Activated naive CD8-positive, alpha-beta T cell treated with anti-CD3 and anti-CD28 coated beads, Interleukin-2, amount 10 ng/mL, durations not matched to agents 7 days and 5 days (primary cell): ENCODE data around the gene SIX6. TPM values are rescaled to one million over a fixed set of nuclear protein-coding genes. Genes with fewer than 3 reads are reported as not detected.
A peak's percentile ranks its signal among the peaks of the same experiment; 100 is the strongest.

Experiments
- ATAC-seq: fragments of 150-1000 bp; cut with Tn5 transposase; one replicate; pipeline ENCODE4 v1.10.0; 2021; ENCODE audit warnings: low read depth, moderate library complexity
- POLR2A ChIA-PET: fragments of 350-600 bp; sonication (Branson Sonifier 250); formaldehyde crosslinking; loops from one replicate; lab custom pipeline; 2021; ENCODE audit warnings: antibody characterized with exemption; lab: Charles Lee
- DNase-seq: peaks from one replicate; pipeline ENCODE4 v3.0.0; 2021
- H3K27ac Mint-ChIP-seq: one replicate; pipeline ENCODE4 v1.8.0; 2022; ENCODE audit warnings: mild to moderate bottlenecking, mixed read lengths
- H3K27me3 Mint-ChIP-seq: one replicate; pipeline ENCODE4 v1.8.0; 2022; ENCODE audit warnings: mild to moderate bottlenecking, moderate library complexity, mixed read lengths
- H3K36me3 Mint-ChIP-seq: one replicate; pipeline ENCODE4 v1.8.0; 2021; ENCODE audit warnings: mild to moderate bottlenecking, mixed read lengths
- H3K4me1 Mint-ChIP-seq: one replicate; pipeline ENCODE4 v1.8.0; 2021; ENCODE audit warnings: mixed read lengths
- H3K4me3 Mint-ChIP-seq: one replicate; pipeline ENCODE4 v1.8.0; 2022; ENCODE audit warnings: mild to moderate bottlenecking, moderate library complexity, mixed read lengths
- H3K9me3 Mint-ChIP-seq: one replicate; pipeline ENCODE4 v1.8.0; 2021; ENCODE audit warnings: mixed read lengths
- total RNA-seq, 2 experiments: library from RNA; stranded (reverse); gene quantifications; one replicate each; pipeline ENCODE4 v1.2.3, GENCODE V29; 2021

SIX6 gene
- total RNA-seq, 2 experiments from 2014 or later: not detected

- no peak overlapping the region for H3K4me3 Mint-ChIP-seq
Observed at GRCh38 chr14:60506985-60507829, 1.7 kb upstream of the SIX6 start.

DNA sequence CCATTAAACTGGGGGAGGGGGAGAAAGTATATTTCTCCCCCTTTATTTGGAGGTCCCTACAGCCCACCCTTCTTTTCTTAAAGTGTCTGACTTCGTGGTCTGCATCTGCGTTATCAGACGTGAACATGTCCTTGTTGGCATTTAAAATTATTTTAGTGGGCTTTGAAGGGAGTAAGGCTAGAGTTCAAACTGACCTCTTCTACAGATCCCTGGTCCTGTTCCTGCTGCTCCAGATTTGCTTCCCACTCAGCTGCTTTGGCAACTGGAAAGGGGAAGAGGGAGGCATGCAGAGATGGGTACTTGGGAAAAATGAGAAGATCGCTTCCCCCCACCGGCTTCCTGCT lies 611 bp upstream of the SIX6 start:
- Mint-ChIP-seq H3K27ac (no peak overlapping the region), H3K4me1 (peaks cover 6% of the 10 kb centered on the region), H3K36me3 (no peaks in the 10 kb centered on the region), H3K27me3 (peaks cover 95% of the 10 kb centered on the region), H3K9me3 (peaks cover 3% of the 10 kb centered on the region), H3K4me3 (no peak overlapping the region)
- ATAC-seq: no peak
- no peak for DNase-seq
- POLR2A ChIA-PET: no interaction called here

More at GRCh38 chr14:60506985-60507829, 1.7 kb upstream of the SIX6 start:
- ATAC-seq (no peak), DNase-seq (no peak)
- peaks cover 3% of the 10 kb centered on the region for H3K9me3 Mint-ChIP-seq
- no peak overlapping the region for H3K27ac Mint-ChIP-seq
- H3K27me3 Mint-ChIP-seq: peaks cover 93% of the 10 kb centered on the region
- POLR2A ChIA-PET: interaction anchor here (0.5 kb wide), 1 partner anchor 51 kb away, joined by 3 read pairs; no protein-coding TSS in a partner anchor
- H3K36me3 Mint-ChIP-seq: no peaks in the 10 kb centered on the region
- peaks cover 6% of the 10 kb centered on the region for H3K4me1 Mint-ChIP-seq

DNA sequence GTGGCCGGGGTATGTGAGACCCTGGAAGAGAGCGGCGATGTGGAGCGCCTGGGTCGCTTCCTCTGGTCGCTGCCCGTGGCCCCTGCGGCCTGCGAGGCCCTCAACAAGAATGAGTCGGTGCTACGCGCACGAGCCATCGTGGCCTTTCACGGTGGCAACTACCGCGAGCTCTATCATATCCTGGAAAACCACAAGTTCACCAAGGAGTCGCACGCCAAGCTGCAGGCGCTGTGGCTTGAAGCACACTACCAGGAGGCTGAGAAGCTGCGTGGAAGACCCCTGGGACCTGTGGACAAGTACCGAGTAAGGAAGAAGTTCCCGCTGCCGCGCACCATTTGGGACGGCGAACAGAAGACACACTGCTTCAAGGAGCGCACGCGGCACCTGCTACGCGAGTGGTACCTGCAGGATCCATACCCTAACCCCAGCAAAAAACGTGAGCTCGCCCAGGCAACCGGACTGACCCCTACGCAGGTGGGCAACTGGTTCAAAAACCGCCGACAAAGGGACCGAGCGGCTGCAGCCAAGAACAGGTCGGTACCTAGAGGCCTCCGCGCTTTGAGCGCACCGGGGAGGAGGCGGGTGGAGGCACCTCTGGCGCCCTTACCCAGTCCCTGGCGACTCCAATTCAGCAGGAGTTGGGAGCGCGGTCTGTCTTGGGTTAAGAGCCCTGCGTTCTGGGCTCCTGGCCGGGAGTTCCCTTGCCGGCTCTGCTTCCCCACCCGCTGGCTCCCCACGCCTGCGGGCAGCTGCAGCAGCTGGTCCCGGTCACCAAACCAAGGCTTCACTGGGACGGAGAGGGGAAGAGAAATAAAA lies 700 bp downstream of the SIX6 start:
- peak overlapping the region; percentile 45 for H3K27ac Mint-ChIP-seq
- H3K4me3 Mint-ChIP-seq: peak overlapping the region; percentile 28
- DNase-seq: peak; percentile 45
- H3K36me3 Mint-ChIP-seq: no peaks in the 10 kb centered on the region
- peaks cover 95% of the 10 kb centered on the region for H3K27me3 Mint-ChIP-seq
- peaks cover 6% of the 10 kb centered on the region for H3K4me1 Mint-ChIP-seq
- ATAC-seq: no peak
- peaks cover 3% of the 10 kb centered on the region for H3K9me3 Mint-ChIP-seq
- POLR2A ChIA-PET: no interaction called here

DNA sequence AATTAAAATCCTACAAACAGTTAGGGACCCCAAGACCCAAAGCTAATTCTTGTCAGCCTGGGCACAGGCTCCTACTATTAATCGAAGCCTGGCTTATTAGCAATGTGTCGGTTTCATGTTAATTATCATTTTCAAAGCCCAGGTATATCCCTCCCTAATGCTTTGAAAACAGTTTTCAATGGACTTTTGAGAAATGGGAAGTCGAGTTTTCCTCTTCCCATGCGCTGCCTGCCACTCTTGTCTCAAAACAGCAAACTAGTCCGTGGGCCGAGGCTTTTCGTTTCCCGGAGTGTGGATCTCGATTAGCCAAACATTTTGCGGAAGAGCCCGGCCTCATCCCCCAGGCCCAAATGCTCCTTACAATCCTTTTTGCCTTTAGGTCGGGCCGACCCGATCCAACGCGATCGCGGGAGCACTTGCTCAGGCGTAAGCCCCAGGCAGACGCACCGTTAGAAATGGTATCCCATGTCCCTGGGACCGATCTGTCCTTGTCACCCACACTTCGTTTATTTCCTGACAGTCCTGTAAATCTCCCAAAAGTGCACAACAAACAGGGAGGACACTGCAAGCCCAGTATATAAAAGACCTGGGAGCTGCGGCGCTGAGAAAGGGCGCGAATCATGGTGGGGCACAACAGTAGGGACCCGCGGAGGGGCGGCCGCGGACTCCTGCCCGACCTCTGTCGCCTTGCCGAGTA lies 1.5 kb downstream of the SIX6 start:
- POLR2A ChIA-PET: no interaction called here
- H3K9me3 Mint-ChIP-seq: peaks cover 3% of the 10 kb centered on the region
- peaks cover 90% of the 10 kb centered on the region for H3K27me3 Mint-ChIP-seq
- DNase-seq (peak; percentile 34), ATAC-seq (no peak)
- no peak overlapping the region for H3K27ac Mint-ChIP-seq
- peak overlapping the region; percentile 17 for H3K4me3 Mint-ChIP-seq
- no peaks in the 10 kb centered on the region for H3K36me3 Mint-ChIP-seq
- peaks cover 6% of the 10 kb centered on the region for H3K4me1 Mint-ChIP-seq

- Mint-ChIP-seq H3K27me3 (peaks cover 87% of the 10 kb centered on the region), H3K9me3 (peaks cover 3% of the 10 kb centered on the region), H3K4me3 (peak overlapping the region; percentile 25), H3K27ac (no peak overlapping the region), H3K4me1 (peaks cover 6% of the 10 kb centered on the region), H3K36me3 (no peaks in the 10 kb centered on the region)
- DNase-seq (peak; percentile 33), ATAC-seq (no peak)
- POLR2A ChIA-PET: no interaction called here
Observed at GRCh38 chr14:60510951-60511599, 2.1 kb downstream of the SIX6 start.

- DNase-seq (no peak), ATAC-seq (no peak)
- peaks cover 9% of the 10 kb centered on the region for H3K4me1 Mint-ChIP-seq
- peaks cover 3% of the 10 kb centered on the region for H3K9me3 Mint-ChIP-seq
- H3K27me3 Mint-ChIP-seq: peaks cover 87% of the 10 kb centered on the region
- POLR2A ChIA-PET: no interaction called here
- no peak overlapping the region for H3K27ac Mint-ChIP-seq
- H3K36me3 Mint-ChIP-seq: no peaks in the 10 kb centered on the region
- no peak overlapping the region for H3K4me3 Mint-ChIP-seq
Observed at GRCh38 chr14:60512126-60512525, 3.2 kb downstream of the SIX6 start.

- Mint-ChIP-seq H3K27ac (no peak overlapping the region), H3K36me3 (no peaks in the 10 kb centered on the region), H3K27me3 (peaks cover 86% of the 10 kb centered on the region), H3K9me3 (no peaks in the 10 kb centered on the region), H3K4me1 (peaks cover 5% of the 10 kb centered on the region), H3K4me3 (no peak overlapping the region)
- no peak for ATAC-seq
- DNase-seq: no peak
- POLR2A ChIA-PET: no interaction called here
Observed at GRCh38 chr14:60512973-60513571, 4.1 kb downstream of the SIX6 start.

GRCh38 chr14:60514378-60514740 lies 5.4 kb downstream of the SIX6 start:
- Mint-ChIP-seq H3K4me3 (peak overlapping the region; percentile 57), H3K9me3 (no peaks in the 10 kb centered on the region), H3K36me3 (no peaks in the 10 kb centered on the region), H3K27ac (no peak overlapping the region), H3K27me3 (peaks cover 77% of the 10 kb centered on the region), H3K4me1 (peaks cover 5% of the 10 kb centered on the region)
- no peak for DNase-seq
- no peak for ATAC-seq
- POLR2A ChIA-PET: no interaction called here

DNA sequence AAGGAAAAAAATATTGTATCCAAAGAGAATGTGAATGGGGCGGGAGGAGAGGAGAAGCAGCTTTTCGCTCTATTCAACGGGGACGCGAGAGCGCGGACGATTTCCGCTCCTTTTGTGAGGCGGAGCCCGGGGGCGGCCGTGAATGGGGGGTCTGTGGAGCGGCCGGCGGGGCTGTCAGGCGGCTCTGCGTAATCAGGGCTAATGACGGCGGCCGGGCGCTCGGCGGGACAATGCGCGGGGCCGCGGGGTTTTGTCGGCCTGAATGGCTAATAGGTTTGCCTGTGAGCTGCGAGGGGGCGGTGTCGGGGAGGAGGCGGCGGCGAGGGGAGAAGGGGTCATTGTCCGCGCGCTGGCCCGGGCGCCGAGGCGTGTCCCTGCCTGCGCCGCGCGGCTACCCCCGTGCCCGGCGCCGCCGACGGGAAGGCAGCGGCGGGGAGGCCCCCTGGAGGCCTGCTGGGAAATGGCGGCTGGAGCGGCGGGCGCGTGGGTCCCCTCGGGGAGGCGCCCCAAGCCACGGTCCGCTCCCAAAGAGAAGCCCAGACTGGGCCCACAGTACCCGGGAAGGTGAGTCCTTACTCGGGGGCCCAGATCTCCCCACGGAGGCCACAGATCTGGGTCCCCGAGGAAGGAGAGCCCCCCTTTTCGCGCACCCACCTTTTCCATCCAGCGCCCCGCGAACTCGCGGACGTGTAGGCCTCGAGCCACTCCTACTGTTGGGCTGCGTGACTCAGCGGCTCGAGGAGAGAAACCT lies 6.0 kb downstream of the SIX6 start:
- H3K4me1 Mint-ChIP-seq: peaks cover 5% of the 10 kb centered on the region
- H3K36me3 Mint-ChIP-seq: no peaks in the 10 kb centered on the region
- H3K27ac Mint-ChIP-seq: no peak overlapping the region
- POLR2A ChIA-PET: no interaction called here
- no peak for ATAC-seq
- H3K9me3 Mint-ChIP-seq: no peaks in the 10 kb centered on the region
- peak overlapping the region; percentile 57 for H3K4me3 Mint-ChIP-seq
- DNase-seq: peak; percentile 57
- H3K27me3 Mint-ChIP-seq: peaks cover 74% of the 10 kb centered on the region

DNA sequence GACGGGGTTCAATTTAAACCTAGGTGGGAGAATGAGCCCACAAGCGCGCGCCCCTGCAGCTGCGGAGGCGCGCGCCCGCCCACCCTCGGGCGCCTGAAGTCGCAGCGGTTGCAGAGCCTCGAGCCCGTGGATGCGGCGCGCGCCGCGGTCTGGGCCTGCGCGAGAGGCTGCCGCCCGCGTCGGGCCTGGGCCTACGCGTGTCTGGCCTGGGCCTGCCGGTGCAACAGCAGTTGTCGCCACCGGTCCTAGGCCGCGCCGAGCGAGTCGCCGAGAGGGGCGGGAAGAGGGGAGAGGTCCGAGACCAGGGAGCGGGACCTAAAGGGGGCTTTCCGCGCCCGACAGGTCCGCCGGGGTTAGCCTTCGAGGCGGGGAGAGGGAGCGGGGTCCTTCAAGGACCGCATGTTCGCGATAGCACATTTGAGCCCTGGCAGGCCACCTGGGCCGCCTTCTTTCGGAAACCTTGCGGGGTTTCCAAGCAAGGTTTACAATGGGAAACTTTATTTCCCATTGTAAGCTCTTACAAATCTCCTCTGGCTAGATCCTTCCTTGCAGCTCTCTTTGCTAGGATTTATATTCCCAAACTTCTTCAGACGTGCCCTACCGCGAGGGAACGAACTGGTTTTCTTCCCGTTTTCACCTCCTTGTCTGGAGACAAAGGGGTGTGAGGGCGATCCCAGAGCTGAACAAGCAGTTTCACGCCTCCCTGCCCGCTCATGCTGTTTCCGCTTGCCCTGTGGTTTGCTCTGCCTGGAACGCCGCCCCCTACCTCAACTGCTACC lies 6.8 kb downstream of the SIX6 start:
- ATAC-seq: no peak

GRCh38 chr14:60532442-60532841 lies 23.5 kb downstream of the SIX6 start:
- POLR2A ChIA-PET: no interaction called here
- no peak overlapping the region for H3K4me3 Mint-ChIP-seq
- DNase-seq (no peak), ATAC-seq (no peak)
- no peaks in the 10 kb centered on the region for H3K4me1 Mint-ChIP-seq
- peaks cover 4% of the 10 kb centered on the region for H3K9me3 Mint-ChIP-seq
- no peaks in the 10 kb centered on the region for H3K36me3 Mint-ChIP-seq
- no peak overlapping the region for H3K27ac Mint-ChIP-seq
- peaks cover 4% of the 10 kb centered on the region for H3K27me3 Mint-ChIP-seq

More for the DNA sequence above, 6.8 kb downstream of the SIX6 start:
- peaks cover 73% of the 10 kb centered on the region for H3K27me3 Mint-ChIP-seq
- no peaks in the 10 kb centered on the region for H3K36me3 Mint-ChIP-seq
- no peak overlapping the region for H3K4me3 Mint-ChIP-seq
- H3K9me3 Mint-ChIP-seq: no peaks in the 10 kb centered on the region
- peaks cover 5% of the 10 kb centered on the region for H3K4me1 Mint-ChIP-seq
- POLR2A ChIA-PET: no interaction called here
- peak; percentile 35 for DNase-seq
- H3K27ac Mint-ChIP-seq: peak overlapping the region; percentile 30

DNA sequence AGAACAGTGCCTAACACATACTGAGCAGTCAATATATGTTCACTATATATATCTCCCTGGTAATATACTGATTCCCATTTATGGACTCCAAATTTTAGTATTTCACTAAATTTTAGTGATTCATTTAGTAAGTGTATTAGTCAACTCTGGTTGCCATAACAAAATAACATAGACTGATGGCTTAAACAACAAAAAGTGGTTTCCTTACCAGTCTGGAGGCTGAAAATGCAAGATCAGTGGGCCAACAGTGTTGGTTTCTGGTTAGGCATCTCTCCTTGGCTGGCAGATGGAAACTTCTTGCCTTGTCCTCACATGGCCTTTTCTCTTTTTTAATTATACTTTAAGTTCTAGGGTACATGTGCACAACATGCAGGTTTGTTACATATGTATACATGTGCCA lies 28.7 kb downstream of the SIX6 start:
- ATAC-seq (no peak), DNase-seq (no peak)
- H3K4me1 Mint-ChIP-seq: no peaks in the 10 kb centered on the region
- no peaks in the 10 kb centered on the region for H3K36me3 Mint-ChIP-seq
- H3K9me3 Mint-ChIP-seq: peaks cover 1% of the 10 kb centered on the region
- no peak overlapping the region for H3K27ac Mint-ChIP-seq
- H3K27me3 Mint-ChIP-seq: peaks cover 4% of the 10 kb centered on the region
- H3K4me3 Mint-ChIP-seq: no peak overlapping the region
- POLR2A ChIA-PET: no interaction called here
